ENCODE measurements around the gene TRIM31.

DNA sequence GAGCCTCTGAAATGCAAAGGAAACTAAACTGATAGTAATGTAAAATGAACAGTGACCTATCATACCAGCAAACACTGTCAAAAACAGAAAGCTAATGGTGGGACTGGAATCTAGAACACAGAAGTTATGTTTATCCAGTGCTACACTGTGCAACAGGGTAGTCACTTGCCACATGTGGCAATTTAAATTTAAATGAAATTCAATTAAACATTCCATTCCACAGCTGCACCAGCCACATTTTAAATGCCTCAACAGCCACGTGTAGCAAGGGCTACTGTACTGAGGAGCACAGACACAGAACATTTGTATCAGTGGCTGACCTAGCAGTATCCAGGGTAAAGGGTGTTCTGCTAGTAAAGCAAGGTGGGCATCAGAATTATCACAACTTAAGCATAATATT lies 57.4 kb downstream of the TRIM31 start:
- no peak for TF ChIP-seq CTCF (IDR thresholded peaks at IDR 0.05)
- no peak for TF ChIP-seq POLR2AphosphoS5 (IDR thresholded peaks at IDR 0.05)

All from esophagus muscularis mucosa (tissue), 3 donors.